ENCODE measurements around the gene KIAA0232.

GRCh38 chr4:6888506-6889071, 106.1 kb downstream of the KIAA0232 start:
- TF ChIP-seq CTCF (IDR thresholded peaks at IDR 0.05; ENCODE audit: low read depth, low read length, poor library complexity, severe bottlenecking) = no peak
- TF ChIP-seq EZH2phosphoT487 (IDR thresholded peaks at IDR 0.05; ENCODE audit: borderline replicate concordance, low read length) = no peak
